GM18517 (cell line): ENCODE results near the gene GLG1.

Source experiments
- ATAC-seq: cut with Tn5 transposase; IDR thresholded peaks from one replicate; pipeline ENCODE4 v1.9.1; 2021; ENCODE audit warnings: mild to moderate bottlenecking, moderate library complexity; ENCODE audit not compliant: unreplicated experiment

GLG1 gene

GRCh38 chr16:74485916-74486315, 121.0 kb downstream of the GLG1 start:
- ATAC-seq = no peak

DNA sequence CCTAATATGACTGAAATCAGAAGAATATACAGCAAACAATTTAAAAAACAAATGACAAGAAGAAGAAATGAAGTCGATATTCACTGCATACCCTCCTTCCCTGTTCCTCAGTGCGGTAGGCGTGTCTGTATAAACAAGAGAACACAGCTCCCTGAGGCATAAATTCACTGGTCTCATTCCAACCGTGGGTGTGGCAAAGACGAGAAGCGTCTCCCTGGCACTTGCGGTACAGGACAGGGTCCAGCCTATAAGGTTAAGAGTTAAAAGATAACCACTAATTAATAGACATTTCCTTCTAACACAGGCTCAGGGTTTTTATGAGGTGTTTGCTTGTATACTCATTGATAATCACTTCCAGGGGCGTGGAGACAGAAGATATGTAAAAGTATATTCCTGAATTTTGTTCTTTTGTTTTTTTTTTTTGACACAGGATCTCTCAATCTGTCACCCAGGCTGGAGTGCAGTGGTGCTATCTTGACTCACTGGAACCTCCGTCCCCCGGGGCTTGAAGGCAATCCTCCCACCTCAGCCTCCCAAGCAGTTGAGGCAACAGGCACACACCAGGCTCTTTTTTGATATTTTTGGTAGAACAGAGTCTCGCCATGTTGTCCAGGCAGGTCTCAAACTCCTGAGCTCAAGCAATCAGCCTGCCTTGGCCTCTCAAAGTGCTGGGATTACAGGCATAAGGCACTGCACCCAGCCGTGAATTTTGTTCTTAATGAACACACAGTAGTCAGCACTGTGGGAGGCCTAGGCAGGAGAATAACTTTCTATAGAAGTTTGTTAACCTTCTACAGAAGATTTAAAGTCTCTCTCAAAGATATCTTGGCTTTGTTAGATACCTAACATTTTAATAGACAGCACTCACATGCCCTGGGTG, 126.5 kb downstream of the GLG1 start:
- no peak for ATAC-seq

GRCh38 chr16:74477226-74477625, 129.7 kb downstream of the GLG1 start:
- no peak for ATAC-seq

- ATAC-seq = no peak
Observed at GRCh38 chr16:74474416-74474815, 132.5 kb downstream of the GLG1 start.

DNA sequence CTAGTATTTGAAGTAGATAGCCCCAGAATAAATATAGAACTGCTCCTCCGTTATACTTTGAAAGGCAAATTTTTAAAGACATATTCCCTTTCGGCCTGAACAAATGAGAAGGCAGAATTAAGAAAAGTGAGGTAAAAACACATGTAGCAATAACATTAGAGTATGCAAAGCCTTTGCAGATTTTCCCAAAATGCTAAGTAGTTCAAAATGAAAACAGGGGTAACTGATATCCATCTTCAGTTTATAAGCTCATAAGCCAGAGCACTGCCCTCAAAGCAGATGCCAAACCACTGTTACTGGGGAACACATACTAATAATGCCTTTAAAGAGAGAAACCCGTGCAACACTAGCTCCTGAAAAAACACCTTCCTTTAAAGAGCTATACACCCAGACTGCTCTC, 134.4 kb downstream of the GLG1 start:
- no peak for ATAC-seq

DNA sequence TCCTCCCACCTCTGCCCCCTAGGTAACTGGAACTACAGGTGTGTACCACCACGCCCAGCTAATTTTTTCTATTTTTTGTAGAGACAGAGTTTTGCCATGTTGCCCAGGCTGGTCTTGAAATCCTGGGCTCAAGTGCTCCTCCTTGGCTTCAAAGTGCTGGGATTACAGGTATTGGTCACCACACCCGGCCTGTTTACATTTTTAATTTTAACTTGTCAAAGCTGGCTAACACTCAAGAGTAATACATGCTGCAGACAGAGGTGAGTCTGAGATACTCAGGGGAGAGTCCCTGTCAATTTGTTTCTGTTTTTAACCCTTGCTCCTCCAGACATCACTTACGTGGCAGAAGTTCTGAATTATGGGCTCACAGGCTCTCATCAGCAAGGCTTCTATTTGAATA, 134.9 kb downstream of the GLG1 start:
- no peak for ATAC-seq

DNA sequence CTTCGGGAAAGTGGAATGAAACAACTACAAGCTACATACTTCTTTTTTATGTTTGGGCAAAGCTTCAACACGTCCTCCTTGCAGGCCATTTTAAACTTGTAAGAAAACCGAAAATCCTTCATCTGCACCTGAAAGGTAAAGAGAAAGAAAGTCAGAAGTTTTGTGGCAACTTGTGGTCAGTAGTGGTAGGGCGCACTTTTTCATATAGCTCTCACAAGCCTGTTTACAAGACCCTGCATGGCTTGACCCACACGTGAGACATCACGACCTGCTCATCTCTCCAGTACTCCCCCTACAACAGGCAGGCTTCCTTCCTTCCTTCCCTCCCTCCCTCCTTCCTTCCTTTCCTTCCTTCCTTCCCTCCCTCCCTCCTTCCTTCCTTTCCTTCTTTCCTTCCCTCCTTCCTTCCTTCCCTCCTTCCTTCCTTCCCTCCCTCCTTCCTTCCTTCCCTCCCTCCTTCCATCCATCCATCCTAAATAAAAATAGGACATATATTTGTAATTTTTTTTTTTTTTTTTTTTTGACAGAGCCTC, 136.9 kb downstream of the GLG1 start:
- ATAC-seq = no peak

DNA sequence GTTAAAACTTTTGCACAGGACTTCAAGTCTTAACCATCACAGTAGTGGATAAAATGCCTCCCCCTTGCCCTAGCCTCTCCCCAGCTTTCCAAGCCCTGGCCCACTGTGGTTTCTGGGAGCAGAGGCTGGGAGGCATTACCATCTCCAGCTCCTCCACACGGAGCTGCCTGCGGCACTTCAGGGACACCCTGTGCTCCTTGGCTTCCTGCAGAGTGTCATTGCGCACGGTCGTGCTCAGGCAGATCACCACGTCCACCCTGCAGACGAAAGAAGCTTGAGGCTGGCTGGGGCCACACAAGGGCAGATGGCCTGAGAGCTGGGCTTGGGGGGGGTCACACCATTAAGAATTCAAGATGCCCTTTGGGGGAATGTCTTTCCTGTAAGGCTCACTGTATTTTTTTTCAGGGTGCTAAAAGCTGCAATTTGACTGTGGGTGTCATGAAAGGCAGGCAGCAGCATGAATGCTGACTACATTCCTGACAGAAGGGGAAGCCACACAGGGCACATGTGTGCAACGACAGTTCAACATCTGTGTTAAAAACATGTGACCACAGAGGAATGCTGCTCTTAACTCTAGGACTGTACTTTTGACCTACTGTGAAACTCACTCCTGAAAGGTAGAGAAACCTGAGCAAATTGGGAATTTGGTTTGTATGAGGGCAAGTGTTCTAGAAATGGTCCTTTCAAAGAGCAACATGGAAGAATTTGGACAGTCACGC, 137.9 kb downstream of the GLG1 start:
- ATAC-seq = no peak

DNA sequence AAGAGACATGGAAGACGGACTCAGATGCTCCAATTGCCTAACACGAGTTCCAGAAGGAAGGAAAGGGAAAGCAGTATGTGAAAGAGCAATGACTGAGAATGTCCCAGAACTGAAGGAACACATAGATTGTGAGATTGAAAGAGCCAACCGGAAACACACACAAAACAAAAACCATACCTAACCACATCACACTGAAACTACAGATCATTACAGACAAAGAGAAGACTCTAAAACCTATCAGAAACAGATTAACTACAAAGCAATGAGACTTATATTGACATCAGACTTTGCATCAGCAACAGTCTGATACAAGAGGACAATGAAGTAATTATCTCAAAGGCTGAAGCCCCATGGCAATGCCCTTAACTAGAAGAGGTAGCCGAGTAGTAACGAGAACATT, 140.0 kb downstream of the GLG1 start:
- ATAC-seq = no peak

GRCh38 chr16:74465851-74466685, 140.8 kb downstream of the GLG1 start:
- no peak for ATAC-seq

GRCh38 chr16:74465281-74465680, 141.6 kb downstream of the GLG1 start:
- no peak for ATAC-seq

- no peak for ATAC-seq
Observed at GRCh38 chr16:74463888-74464287, 143.0 kb downstream of the GLG1 start.

DNA sequence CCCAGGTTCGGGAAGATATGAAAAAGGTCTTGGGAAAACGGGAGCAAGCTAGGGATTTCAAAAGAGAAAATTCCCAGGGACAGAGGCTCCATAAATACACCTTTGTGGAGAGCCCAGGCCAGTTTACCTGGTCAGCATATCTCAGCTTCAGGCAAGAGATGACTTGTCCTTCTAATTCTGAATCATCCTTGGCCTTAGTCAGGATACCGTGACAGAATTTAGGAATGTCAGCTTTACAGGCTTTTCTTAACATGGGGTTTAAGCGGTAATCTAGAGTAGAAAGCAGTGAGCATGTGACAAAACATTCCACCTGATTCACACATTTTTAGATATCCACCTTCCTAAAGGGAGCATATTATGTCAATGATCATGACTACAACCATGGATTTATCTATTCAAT, 144.6 kb downstream of the GLG1 start:
- no peak for ATAC-seq

GRCh38 chr16:74461826-74462225, 145.1 kb downstream of the GLG1 start:
- no peak for ATAC-seq

DNA sequence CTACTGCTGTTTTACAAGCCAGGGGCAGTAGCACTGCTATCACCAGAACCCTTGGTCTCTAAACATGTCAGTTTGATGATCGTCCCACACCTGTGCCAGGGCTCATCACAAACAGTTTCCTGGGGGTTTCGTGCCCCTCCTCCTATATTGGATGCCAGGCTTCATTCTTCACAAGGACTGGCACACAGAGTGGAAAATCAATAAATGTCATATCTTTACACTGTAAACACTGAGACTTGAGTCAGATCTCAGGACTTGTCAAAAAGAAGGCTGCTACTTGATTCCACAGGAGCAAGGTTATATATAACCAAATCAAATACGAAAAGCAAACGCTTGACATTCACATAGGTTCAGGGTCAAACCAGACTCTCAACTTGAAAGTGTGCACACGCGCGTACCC, 146.4 kb downstream of the GLG1 start:
- no peak for ATAC-seq

DNA sequence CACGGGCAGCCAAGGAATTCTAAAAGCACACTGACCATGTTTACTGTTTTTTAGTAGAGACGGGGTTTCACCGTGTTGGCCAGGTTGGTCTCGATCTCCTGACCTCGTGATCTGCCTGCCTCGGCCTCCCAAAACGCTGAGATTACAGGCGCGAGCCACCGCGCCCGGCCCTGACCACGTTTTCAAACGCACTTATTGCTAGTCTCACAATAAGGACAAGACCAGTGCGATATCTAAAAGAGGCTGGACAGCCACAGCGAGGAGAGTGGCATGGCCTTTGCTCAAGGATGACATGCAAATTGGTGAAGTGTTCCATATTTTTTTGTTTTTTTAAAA, 150.7 kb downstream of the GLG1 start:
- no peak for ATAC-seq

GRCh38 chr16:74455619-74456289, 151.2 kb downstream of the GLG1 start:
- ATAC-seq = no peak

DNA sequence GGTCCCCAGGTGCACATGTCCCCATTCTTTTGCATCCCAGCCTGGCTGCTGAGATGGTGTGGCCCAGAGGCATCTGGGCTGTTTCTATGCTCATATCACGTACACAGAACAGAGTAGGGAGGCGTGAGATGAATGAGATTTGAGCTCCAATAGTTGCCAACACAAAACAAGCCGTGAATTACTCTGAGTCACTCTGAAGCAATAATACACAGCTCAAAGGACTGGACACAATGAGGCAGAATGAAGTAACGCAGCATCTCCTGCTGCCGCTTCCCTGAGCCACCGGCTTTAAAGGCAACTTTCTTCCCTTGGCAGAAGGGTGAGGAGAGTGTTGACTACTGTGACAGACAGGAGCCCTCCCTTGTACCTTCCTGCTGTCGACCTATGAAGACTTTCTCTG, 151.7 kb downstream of the GLG1 start:
- no peak for ATAC-seq

GRCh38 chr16:74451951-74452758, 154.8 kb downstream of the GLG1 start:
- ATAC-seq = no peak
